ENCODE measurements around the gene FAM117B. TPM values are rescaled to one million over a fixed set of nuclear protein-coding genes. Genes with fewer than 3 reads are reported as not detected.
"Not testable (repeated sequence)": the region's sequence is repeated elsewhere in the genome, so short reads cannot be mapped to it uniquely, and the experiment has no call there.

Gene FAM117B
- total RNA-seq, 1 experiment from 2014 or later: 0.40 TPM

- Histone ChIP-seq H3K36me3 (no peaks in the 10 kb centered on the region), H3K9me3 (no peaks in the 10 kb centered on the region), H3K4me3 (no peak overlapping the region), H3K27me3 (no peaks in the 10 kb centered on the region)
- DNase-seq: peak; percentile 67
Observed at GRCh38 chr2:202632682-202633290, 2.0 kb upstream of the FAM117B start.

DNA sequence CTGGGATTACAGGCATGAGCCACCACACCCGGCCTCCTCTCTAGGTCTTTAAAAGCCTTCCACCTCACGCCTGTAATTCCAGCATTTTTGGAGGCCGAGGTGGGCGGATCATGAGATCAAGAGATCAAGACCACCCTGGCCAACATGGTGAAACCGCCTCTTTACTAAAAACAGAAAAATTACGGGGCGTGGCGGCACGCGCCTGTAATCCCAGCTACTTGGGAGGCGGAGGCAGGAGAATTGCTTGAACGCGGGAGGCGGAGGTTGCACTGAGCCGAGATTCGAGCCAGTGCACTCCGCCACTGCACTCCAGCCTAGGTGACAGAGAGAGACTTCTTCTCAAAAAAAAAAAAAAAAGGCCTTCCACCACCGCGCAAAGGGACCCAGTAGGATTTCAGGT lies 1.3 kb upstream of the FAM117B start:
- Histone ChIP-seq H3K36me3 (no peaks in the 10 kb centered on the region), H3K27me3 (no peaks in the 10 kb centered on the region), H3K9me3 (no peaks in the 10 kb centered on the region), H3K4me3 (no peak overlapping the region)
- DNase-seq: no peak

DNA sequence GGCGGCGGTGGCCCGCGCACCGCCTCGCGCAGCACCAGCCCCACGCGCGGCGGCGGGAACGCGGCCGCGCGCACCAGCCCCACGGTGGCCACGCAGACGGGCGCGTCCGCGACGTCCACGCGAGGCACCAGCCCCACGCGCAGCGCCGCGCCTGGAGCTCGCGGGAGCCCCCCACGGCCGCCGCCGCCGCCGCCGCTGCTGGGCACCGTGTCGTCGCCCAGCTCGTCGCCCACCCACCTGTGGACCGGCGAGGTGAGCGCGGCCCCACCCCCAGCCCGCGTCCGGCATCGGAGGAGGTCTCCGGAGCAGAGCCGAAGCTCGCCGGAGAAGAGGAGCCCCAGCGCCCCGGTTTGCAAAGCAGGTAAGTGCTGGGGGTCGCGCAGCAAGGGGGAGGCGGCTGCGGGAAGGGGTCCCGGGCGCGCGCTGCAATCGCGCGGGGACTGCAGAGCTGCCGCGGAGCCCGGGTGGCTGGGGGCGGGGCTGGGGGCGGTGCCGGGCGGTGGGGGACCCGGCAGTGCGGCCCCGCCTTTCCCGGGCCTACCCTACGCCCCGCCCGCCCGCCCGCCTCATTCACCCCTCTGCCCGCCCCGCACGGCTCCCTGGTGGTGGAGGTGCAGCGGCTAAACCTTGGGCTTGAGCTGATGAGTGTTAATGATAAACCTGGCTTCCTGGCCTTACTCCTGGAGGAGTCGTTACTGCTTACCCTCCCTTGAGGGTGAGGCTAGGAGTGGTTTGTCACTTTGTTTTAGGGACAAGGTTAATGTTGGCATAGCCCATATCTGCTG lies 851 bp downstream of the FAM117B start:
- peak; percentile 75 for DNase-seq
- Histone ChIP-seq H3K27me3 (no peaks in the 10 kb centered on the region), H3K36me3 (no peaks in the 10 kb centered on the region), H3K9me3 (no peaks in the 10 kb centered on the region), H3K4me3 (peak overlapping the region; percentile 88)

- Histone ChIP-seq H3K9me3 (no peaks in the 10 kb centered on the region), H3K36me3 (no peaks in the 10 kb centered on the region), H3K4me3 (peak overlapping the region; percentile 65), H3K27me3 (no peaks in the 10 kb centered on the region)
- DNase-seq: no peak
Observed at GRCh38 chr2:202636213-202636513, 1.4 kb downstream of the FAM117B start.

- DNase-seq: no peak
- Histone ChIP-seq H3K4me3 (no peak overlapping the region), H3K27me3 (no peaks in the 10 kb centered on the region), H3K9me3 (no peaks in the 10 kb centered on the region), H3K36me3 (no peaks in the 10 kb centered on the region)
Observed at GRCh38 chr2:202638721-202639120, 4.0 kb downstream of the FAM117B start.

DNA sequence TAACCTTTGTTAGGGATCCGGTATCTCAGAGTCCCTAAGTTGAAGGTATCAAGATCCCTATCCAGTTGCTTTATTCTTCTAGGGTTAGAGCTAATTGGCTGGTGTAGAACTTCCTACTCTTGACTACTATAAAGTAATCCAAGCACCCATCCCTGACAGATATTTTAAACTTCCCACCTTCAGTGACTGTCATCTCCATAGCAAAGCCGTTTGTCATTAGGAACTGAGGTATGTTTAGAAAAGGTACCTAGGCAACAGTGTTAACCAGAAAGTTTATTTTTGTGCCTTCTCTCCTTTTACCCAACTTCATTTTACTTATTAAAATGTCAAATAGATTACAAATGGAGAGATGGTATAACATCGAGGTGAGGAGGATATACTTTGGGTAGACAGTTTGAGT lies 4.5 kb downstream of the FAM117B start:
- Histone ChIP-seq H3K27me3 (no peaks in the 10 kb centered on the region), H3K9me3 (no peaks in the 10 kb centered on the region), H3K4me3 (no peak overlapping the region), H3K36me3 (no peaks in the 10 kb centered on the region)
- DNase-seq: no peak

GRCh38 chr2:202642567-202642966 lies 7.8 kb downstream of the FAM117B start:
- no peak for DNase-seq
- no peaks in the 10 kb centered on the region for H3K27me3 ChIP-seq
- H3K36me3 ChIP-seq: no peaks in the 10 kb centered on the region
- H3K9me3 ChIP-seq: no peaks in the 10 kb centered on the region
- H3K4me3 ChIP-seq: no peak overlapping the region

DNA sequence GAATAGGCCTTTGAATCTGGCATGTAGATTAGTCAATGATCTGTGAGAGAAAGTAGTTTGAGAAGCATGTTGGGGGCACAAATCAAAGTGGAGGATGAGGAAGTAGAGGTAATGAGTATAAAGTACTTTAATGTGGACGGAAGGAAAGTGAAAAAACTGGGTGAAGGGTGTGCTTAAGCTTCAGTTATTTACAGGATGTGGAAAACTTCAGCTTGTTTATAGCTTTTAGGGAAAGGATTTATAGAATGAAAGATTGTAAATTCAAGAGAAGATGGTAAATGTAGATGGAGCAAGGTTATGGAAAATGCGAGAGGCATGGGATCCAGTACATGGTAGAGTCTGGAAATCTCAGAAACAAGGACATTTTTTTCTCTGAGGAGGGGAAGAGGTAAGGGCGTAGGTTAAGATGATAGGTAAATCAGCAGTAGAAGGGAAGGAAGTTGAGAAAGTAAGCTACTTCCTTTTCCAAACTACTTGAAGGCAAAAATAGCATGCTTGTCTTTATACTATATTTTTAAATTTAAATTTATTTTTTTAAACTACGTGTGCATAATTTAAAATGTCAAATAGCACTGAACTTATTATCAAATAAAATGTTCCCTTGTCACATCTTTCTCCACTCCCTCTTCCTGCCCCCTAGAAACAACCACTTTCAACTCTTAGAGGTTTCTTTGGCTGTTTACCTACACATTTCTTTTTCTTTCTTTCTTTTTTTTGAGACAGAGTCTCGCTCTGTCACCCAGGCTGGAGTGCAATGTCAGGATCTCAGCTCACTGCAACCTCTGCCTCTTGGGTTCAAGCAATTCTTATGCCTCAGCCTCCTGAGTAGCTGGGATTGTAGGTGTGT lies 8.5 kb downstream of the FAM117B start:
- Histone ChIP-seq H3K36me3 (no peaks in the 10 kb centered on the region), H3K9me3 (no peaks in the 10 kb centered on the region), H3K27me3 (no peaks in the 10 kb centered on the region), H3K4me3 (no peak overlapping the region)
- DNase-seq: no peak

DNA sequence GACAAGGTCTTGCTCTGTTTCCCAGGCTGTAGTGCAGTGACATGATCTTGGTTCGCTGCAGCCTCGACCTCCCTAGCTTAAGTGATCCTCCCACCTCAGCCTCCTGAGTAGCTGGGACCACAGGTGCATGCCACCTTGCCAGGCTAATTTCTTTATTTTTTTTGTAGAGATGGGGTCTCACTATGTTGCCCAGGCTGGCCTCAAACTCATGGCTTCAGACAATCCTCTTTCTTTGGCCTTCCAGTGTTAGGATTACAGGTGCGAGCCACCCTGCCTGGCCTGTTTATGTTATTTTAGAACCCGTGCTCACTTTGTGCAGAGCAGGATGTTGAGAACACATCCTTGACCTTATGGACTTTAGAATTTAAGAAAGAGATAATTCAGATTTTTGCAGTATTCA lies 17.4 kb downstream of the FAM117B start:
- no peak for DNase-seq
- Histone ChIP-seq H3K27me3 (no peaks in the 10 kb centered on the region), H3K36me3 (no peaks in the 10 kb centered on the region), H3K4me3 (no peak overlapping the region), H3K9me3 (no peaks in the 10 kb centered on the region)

- no peaks in the 10 kb centered on the region for H3K9me3 ChIP-seq
- H3K4me3 ChIP-seq: no peak overlapping the region
- DNase-seq: no peak
- H3K36me3 ChIP-seq: no peaks in the 10 kb centered on the region
- H3K27me3 ChIP-seq: no peaks in the 10 kb centered on the region
Observed at GRCh38 chr2:202653890-202654289, 19.1 kb downstream of the FAM117B start.

DNA sequence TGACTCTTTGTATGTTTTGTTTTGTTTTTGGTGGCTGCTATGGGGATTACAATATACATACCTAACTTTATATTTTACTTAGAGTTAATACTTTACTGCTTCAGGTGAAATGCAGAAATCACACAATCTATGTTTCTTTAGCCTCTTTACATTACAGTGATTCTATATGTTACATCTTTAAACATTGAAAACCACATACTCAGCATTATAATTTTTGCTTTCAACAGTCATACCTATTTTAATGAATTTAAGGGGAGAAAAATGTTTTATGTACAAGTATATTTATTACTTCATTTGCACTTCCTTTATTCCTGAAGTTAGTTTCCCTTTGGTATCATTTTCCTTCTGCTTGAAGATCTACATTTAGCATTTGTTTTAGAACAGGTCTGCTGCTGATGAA lies 23.1 kb downstream of the FAM117B start:
- no peak for DNase-seq
- no peaks in the 10 kb centered on the region for H3K9me3 ChIP-seq
- no peaks in the 10 kb centered on the region for H3K27me3 ChIP-seq
- no peaks in the 10 kb centered on the region for H3K36me3 ChIP-seq
- no peak overlapping the region for H3K4me3 ChIP-seq

GRCh38 chr2:202660796-202661195 lies 26.0 kb downstream of the FAM117B start:
- no peaks in the 10 kb centered on the region for H3K36me3 ChIP-seq
- no peak overlapping the region for H3K4me3 ChIP-seq
- DNase-seq: no peak
- no peaks in the 10 kb centered on the region for H3K9me3 ChIP-seq
- H3K27me3 ChIP-seq: no peaks in the 10 kb centered on the region

DNA sequence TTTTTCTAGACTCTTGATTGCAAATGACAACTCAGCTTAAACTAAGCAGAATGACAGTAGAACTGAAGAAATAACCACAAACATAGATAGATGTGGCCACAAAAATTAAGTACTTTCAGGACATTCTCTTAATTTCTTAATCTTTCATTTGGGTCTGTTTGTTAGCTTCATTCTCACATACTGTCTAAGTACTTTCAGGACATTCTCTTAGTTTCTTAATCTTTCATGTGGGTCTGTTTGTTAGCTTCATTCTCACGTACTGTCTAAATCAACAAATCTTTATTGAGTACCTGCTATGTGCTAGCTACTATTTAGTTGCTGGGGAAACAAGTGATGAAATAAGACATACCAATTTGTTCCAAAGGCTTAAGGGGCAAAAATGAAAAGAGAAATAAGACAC lies 35.1 kb downstream of the FAM117B start:
- no peak for DNase-seq
- H3K4me3 ChIP-seq: no peak overlapping the region
- no peaks in the 10 kb centered on the region for H3K9me3 ChIP-seq
- no peaks in the 10 kb centered on the region for H3K27me3 ChIP-seq
- no peaks in the 10 kb centered on the region for H3K36me3 ChIP-seq

DNA sequence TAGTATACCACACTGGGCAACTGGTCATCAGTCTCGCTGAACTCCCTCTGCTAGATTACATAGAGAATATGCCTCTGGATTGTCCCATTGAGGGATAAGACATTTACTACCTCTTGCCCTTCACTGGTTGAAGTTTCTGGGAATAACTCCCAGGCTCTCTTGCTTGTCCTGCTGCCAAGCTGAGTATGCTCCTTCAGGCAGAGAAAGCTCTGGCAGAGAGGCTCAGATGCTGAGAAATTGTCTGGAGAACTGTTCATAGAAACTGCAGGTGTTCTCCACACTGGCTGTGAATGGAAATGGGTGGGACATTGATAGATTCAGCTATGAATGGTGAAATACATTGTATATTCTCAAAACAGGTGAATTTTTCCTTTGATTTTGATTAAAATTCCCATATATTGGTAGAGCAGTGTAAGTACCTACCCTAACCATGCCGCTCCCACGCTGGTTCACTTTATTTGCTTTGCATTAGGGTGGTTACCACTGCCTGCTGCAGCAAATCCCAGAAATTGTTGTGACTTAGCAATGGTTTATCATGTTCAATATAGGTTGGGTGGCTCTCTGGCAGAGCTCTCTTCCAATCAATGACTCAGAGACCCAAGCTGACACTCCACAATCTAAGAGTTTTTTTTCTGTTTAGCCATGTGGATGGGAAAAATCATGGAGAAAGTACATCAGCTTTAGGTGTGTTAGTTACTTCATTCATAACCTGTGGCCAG lies 36.7 kb downstream of the FAM117B start:
- Histone ChIP-seq H3K9me3 (no peaks in the 10 kb centered on the region), H3K27me3 (no peaks in the 10 kb centered on the region), H3K4me3 (no peak overlapping the region), H3K36me3 (no peaks in the 10 kb centered on the region)
- DNase-seq: peak; percentile 11

DNA sequence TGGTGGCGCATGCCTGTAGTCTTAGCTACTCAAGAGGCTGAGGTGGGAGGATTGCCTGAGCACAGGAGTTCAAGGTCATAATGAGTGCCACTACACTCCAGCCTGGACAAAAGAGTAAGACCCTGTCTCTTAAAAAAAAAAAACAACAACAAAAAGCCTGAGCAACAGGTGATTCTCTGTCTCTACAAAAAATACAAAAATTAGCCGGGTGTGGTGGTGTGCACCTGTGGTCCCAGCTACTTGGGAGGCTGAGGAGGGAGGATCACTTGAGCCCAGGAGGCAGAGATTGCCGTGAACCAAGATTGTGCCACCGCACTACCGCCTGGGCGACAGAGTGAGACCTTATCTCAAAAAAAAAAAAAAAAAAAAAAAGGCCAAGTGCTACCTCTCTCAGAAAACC lies 40.3 kb downstream of the FAM117B start:
- H3K9me3 ChIP-seq, H3K36me3 ChIP-seq, H3K27me3 ChIP-seq, DNase-seq, H3K4me3 ChIP-seq: not testable (repeated sequence)

DNA sequence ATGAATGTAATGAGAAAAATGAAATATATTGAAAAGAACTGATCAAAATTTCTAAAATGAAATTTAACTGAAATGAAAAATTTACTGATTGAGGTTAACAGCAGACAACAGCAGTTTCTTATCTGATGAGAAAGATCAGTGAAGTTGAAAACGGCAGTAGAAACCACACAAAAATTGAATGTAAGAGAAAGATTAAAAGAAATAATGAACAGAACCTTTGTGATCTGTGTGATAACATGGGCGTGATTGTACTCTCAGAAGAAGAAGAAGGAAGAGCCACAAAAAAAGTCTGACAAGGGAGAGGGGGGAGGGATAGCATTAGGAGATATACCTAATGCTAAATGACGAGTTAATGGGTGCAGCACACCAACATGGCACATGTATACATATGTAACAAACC lies 45.2 kb downstream of the FAM117B start:
- Histone ChIP-seq H3K9me3 (peaks cover 10% of the 10 kb centered on the region), H3K36me3 (no peaks in the 10 kb centered on the region), H3K27me3 (no peaks in the 10 kb centered on the region), H3K4me3 (no peak overlapping the region)
- no peak for DNase-seq

- Histone ChIP-seq H3K27me3 (no peaks in the 10 kb centered on the region), H3K4me3 (no peak overlapping the region), H3K36me3 (no peaks in the 10 kb centered on the region), H3K9me3 (peaks cover 10% of the 10 kb centered on the region)
- no peak for DNase-seq
Observed at GRCh38 chr2:202680512-202680911, 45.7 kb downstream of the FAM117B start.

Data from MG63 (cell line).